Mammary epithelial cell (primary cell): ENCODE results near the gene TRIM26.

Experiments used
- EZH2 ChIP-seq: IDR thresholded peaks from 2 replicates; pipeline ENCODE4 v1.6.1; 2012; ENCODE audit warnings: low read length, inconsistent platforms, borderline replicate concordance
- TF ChIP-seq, protein P1 (sequence below), 2 donors: IDR thresholded peaks in 1 of 2; conservative IDR thresholded peaks in 1 of 2; 2 replicates each; pipeline ENCODE4 v1.5.1; 2011 to 2012; ENCODE audit warnings: inconsistent platforms in 2 of 2, low read length in 2 of 2, mild to moderate bottlenecking in 2 of 2, control low read depth in 1 of 2, low read depth in 1 of 2; ENCODE audit not compliant: insufficient read depth in 1 of 2; ENCODE audit errors: extremely low read depth in 1 of 2

DNA sequence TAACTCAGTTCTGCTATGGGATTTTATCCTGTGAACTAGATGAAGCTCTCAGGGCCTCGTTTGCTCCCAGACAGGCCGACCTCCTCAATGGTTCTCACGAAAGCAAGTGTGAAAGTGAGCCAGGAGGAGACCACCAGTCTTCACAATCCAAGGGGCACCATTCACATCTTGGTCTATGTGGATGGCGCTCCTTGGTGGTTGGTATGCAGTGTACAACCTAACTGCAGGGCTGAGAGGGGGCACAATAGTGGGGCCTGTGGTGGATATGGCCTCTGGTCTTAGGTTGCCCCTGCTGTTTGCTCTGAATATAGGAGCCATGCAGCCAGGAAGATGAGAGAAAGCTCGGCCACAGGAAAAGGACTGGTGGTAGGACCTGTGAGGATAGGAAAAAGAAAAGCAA is 24.7 kb downstream of the TRIM26 start:
- TF ChIP-seq EZH2 = no peak
- TF ChIP-seq, protein P1, sequence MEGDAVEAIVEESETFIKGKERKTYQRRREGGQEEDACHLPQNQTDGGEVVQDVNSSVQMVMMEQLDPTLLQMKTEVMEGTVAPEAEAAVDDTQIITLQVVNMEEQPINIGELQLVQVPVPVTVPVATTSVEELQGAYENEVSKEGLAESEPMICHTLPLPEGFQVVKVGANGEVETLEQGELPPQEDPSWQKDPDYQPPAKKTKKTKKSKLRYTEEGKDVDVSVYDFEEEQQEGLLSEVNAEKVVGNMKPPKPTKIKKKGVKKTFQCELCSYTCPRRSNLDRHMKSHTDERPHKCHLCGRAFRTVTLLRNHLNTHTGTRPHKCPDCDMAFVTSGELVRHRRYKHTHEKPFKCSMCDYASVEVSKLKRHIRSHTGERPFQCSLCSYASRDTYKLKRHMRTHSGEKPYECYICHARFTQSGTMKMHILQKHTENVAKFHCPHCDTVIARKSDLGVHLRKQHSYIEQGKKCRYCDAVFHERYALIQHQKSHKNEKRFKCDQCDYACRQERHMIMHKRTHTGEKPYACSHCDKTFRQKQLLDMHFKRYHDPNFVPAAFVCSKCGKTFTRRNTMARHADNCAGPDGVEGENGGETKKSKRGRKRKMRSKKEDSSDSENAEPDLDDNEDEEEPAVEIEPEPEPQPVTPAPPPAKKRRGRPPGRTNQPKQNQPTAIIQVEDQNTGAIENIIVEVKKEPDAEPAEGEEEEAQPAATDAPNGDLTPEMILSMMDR (conservative IDR thresholded peaks at IDR 0.05 in 1 of 2, IDR thresholded peaks at IDR 0.05 in 1 of 2; ENCODE audit: extremely low read depth in 1 of 2, insufficient read depth in 1 of 2, low read depth in 1 of 2, low read length in 2 of 2) = no peak
